K562 (cell line): Measurements from ENCODE around the gene GLDC.

Experiments
- CBX1 ChIP-seq: sonication (generic); IDR thresholded peaks from 2 replicates; pipeline ENCODE4 v1.6.1; 2016; ENCODE audit warnings: antibody characterized with exemption, low read depth, mild to moderate bottlenecking
- CREB1 ChIP-seq, 2 experiments: sonication (generic) in 1 of 2; formaldehyde crosslinking in 1 of 2; IDR thresholded peaks; 2 replicates each; pipeline versions ENCODE4 v1.6.1 to v1.8.0; 2012 to 2022; ENCODE audit warnings: inconsistent platforms in 1 of 2, mild to moderate bottlenecking in 1 of 2, missing genetic modification reagents in 1 of 2, moderate library complexity in 1 of 2
- EZH2 ChIP-seq: IDR thresholded peaks from 2 replicates; pipeline ENCODE4 v1.6.1; 2012; ENCODE audit warnings: low read depth, mild to moderate bottlenecking, inconsistent platforms, low read length, borderline replicate concordance
- MAFF ChIP-seq: IDR thresholded peaks from 2 replicates; pipeline ENCODE4 v1.6.1; 2012; ENCODE audit warnings: low read length, improper control_type of control experiment
- POLR2A ChIP-seq: fragments of 450-650 bp; conservative IDR thresholded peaks from 2 replicates; pipeline ENCODE4 v1.6.1; 2016
- POLR2AphosphoS5 ChIP-seq: IDR thresholded peaks from 2 replicates; pipeline ENCODE4 v1.6.1; 2011; ENCODE audit warnings: mild to moderate bottlenecking, low read depth, low read length, moderate library complexity; ENCODE audit not compliant: control insufficient read depth, insufficient read depth
- RAD21 ChIP-seq, 2 experiments: fragments of 250-450 bp in 1 of 2; fragments of 450-650 bp in 1 of 2; sonication (Bioruptor Pico) in 1 of 2; formaldehyde crosslinking in 1 of 2; IDR thresholded peaks in 1 of 2; conservative IDR thresholded peaks in 1 of 2; 2 replicates each; pipeline versions ENCODE4 v1.4.0 to v1.8.0; 2020 to 2022; ENCODE audit warnings: mild to moderate bottlenecking in 2 of 2, moderate library complexity in 1 of 2
- SRSF9 ChIP-seq: fragments of 200-400 bp; formaldehyde crosslinking; IDR thresholded peaks from 2 replicates; pipeline ENCODE4 v1.6.1; 2017; ENCODE audit warnings: low read depth, low read length, borderline replicate concordance
- TCF3 ChIP-seq: sonication (generic); formaldehyde crosslinking; IDR thresholded peaks from 2 replicates; pipeline ENCODE4 v1.4.0; 2020; ENCODE audit warnings: mild to moderate bottlenecking, missing genetic modification reagents
- ZNF212 ChIP-seq: fragments of 450-650 bp; formaldehyde crosslinking; IDR thresholded peaks from 2 replicates; pipeline ENCODE4 v1.4.0; 2020; ENCODE audit warnings: mild to moderate bottlenecking
- ZNF274 ChIP-seq: IDR thresholded peaks from 2 replicates; pipeline ENCODE4 v1.6.1; 2011; ENCODE audit warnings: low read depth, mild to moderate bottlenecking, low read length, moderate library complexity, borderline replicate concordance

DNA sequence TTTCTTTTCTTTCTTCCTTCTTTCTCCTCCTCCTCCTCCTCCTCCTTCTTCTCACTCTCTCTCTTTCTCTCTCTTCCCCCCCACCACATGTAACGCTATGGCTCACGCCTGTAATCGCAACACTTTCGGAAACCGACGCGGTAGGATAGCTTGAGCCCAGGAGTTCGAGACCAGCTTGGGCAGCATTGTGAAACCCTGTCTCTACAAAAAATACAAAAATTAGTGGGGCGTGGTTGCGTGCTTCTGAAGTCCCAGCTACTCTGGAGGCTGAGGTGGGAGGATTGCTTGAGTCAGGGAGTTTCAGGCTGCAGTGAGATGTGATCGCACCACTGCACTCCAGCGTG lies 736 bp upstream of the GLDC start:
- TF ChIP-seq SRSF9 = no peak
- no peak for TF ChIP-seq TCF3 (CRISPR knock-in tag)
- no peak for TF ChIP-seq CREB1 (IDR thresholded peaks at IDR 0.05)
- TF ChIP-seq CREB1 (CRISPR knock-in tag; IDR thresholded peaks at IDR 0.05) = no peak
- TF ChIP-seq ZNF274 = no peak
- no peak for TF ChIP-seq POLR2A
- no peak for TF ChIP-seq ZNF212
- no peak for TF ChIP-seq MAFF
- TF ChIP-seq EZH2 = no peak
- TF ChIP-seq RAD21 (CRISPR knock-in tag; conservative IDR thresholded peaks at IDR 0.05 in 1 of 2, IDR thresholded peaks at IDR 0.05 in 1 of 2) = no peak
- no peak for TF ChIP-seq POLR2AphosphoS5
- no peak for TF ChIP-seq CBX1
